Lower leg skin (tissue), 3 donors: Measurements from ENCODE around the gene STRIT1.

Experiments used
- CTCF ChIP-seq, 3 donors: fragments of 450-650 bp; IDR thresholded peaks; one replicate each; pipeline ENCODE4 v1.5.1; 2016; ENCODE audit warnings: antibody characterized with exemption in 3 of 3, mild to moderate bottlenecking in 3 of 3, moderate library complexity in 2 of 3
- POLR2A ChIP-seq, 2 donors: fragments of 450-650 bp; IDR thresholded peaks; one replicate each; pipeline ENCODE4 v1.6.1; 2016 to 2017; ENCODE audit warnings: antibody characterized with exemption in 2 of 2, mild to moderate bottlenecking in 1 of 2, moderate library complexity in 1 of 2

- TF ChIP-seq POLR2A (IDR thresholded peaks at IDR 0.05) (no peak), CTCF (IDR thresholded peaks at IDR 0.05) (no peak)
Measured at GRCh38 chr3:155252535-155252934, 40.9 kb downstream of the STRIT1 start.
